H1 (cell line): Measurements from ENCODE around the gene MRFAP1. TPM values are rescaled to one million over a fixed set of nuclear protein-coding genes. Genes with fewer than 3 reads are reported as not detected.

ENCODE experiments used
- BCL11A ChIP-seq, 2 experiments: IDR thresholded peaks; one replicate each; pipeline ENCODE4 v1.6.1; 2011; ENCODE audit warnings: low read depth in 2 of 2, low read length in 2 of 2, mild to moderate bottlenecking in 2 of 2
- CBX8 ChIP-seq: fragments of 300-800, 300-1000 bp; sonication (generic); IDR thresholded peaks from 2 replicates; pipeline ENCODE4 v1.7.1; 2016; ENCODE audit warnings: low read depth, low read length, borderline replicate concordance
- CEBPB ChIP-seq: IDR thresholded peaks from 2 replicates; pipeline ENCODE4 v1.6.1; 2012; ENCODE audit warnings: low read depth, low read length
- CHD7 ChIP-seq: fragments of 300-600 bp; sonication (generic); IDR thresholded peaks from 2 replicates; pipeline ENCODE4 v1.7.1; 2012; ENCODE audit warnings: low read length, moderate library complexity, mild to moderate bottlenecking, inconsistent platforms; ENCODE audit not compliant: insufficient replicate concordance
- EGR1 ChIP-seq: IDR thresholded peaks from 2 replicates; pipeline ENCODE4 v1.6.1; 2011; ENCODE audit warnings: low read depth, low read length, borderline replicate concordance
- NANOG ChIP-seq: IDR thresholded peaks from 2 replicates; pipeline ENCODE4 v1.6.1; 2011; ENCODE audit warnings: low read length, low read depth, mild to moderate bottlenecking, inconsistent platforms; ENCODE audit not compliant: insufficient read depth, poor library complexity, severe bottlenecking
- SAP30 ChIP-seq: fragments of 300-600 bp; sonication (generic); IDR thresholded peaks from 2 replicates; pipeline ENCODE4 v1.7.1; 2012; ENCODE audit warnings: low read length, moderate library complexity, mild to moderate bottlenecking, inconsistent platforms; ENCODE audit not compliant: insufficient read depth, insufficient replicate concordance
- SIRT6 ChIP-seq: IDR thresholded peaks from one replicate; pipeline ENCODE4 v1.7.1; 2012; ENCODE audit warnings: low read length, inconsistent platforms
- SP2 ChIP-seq: IDR thresholded peaks from 2 replicates; pipeline ENCODE4 v1.6.1; 2012; ENCODE audit warnings: mild to moderate bottlenecking, low read length, inconsistent platforms
- TCF12 ChIP-seq: IDR thresholded peaks from 2 replicates; pipeline ENCODE4 v1.6.1; 2011; ENCODE audit warnings: low read depth, mild to moderate bottlenecking, low read length
- polyA plus RNA-seq, 7 experiments: library from polyadenylated mRNA; depleted of rRNA in 3 of 7; stranded (reverse) in 5 of 7; unstranded in 2 of 7; fragments of >200 nt in 5 of 7; fragments of 200-250 nt in 2 of 7; gene quantifications; 1 replicate in 5 of 7; 2 replicates in 1 of 7; 4 replicates in 1 of 7; pipeline versions ENCODE4 v1.2.1 to v1.2.3, GENCODE V29; 2011 to 2013; ENCODE audit warnings: missing spikeins in 2 of 7, mixed read lengths in 2 of 7
- total RNA-seq: library from RNA; stranded (reverse); fragmentation: NEBNext Ultra II Directional; extraction: Animal tissue kit (Norgen Biotek cat#: 25700); gene quantifications from 2 replicates; pipeline ENCODE4 v1.2.1, GENCODE V29; 2021

The MRFAP1 gene
- total and polyA plus RNA-seq, 2 of the 8 experiments (the other 6 are each of a cell fraction or from before 2014, with no cell fraction given): 108 to 307 TPM

GRCh38 chr4:6682862-6683590 is 42.5 kb downstream of the MRFAP1 start (continued):
- TF ChIP-seq CHD7: no peak
- TF ChIP-seq CBX8: no peak
- TF ChIP-seq SAP30: no peak
- no peak for TF ChIP-seq SIRT6
- TF ChIP-seq CEBPB: no peak
- TF ChIP-seq NANOG: no peak
- TF ChIP-seq BCL11A (IDR thresholded peaks at IDR 0.05; ENCODE audit: low read depth in 2 of 2, low read length in 2 of 2): no peak
- no peak for TF ChIP-seq EGR1
- TF ChIP-seq SP2: no peak
- TF ChIP-seq TCF12: no peak
